ENCODE results near the gene PTPRB. TPM values are rescaled to one million over a fixed set of nuclear protein-coding genes. Genes with fewer than 3 reads are reported as not detected.

PTPRB gene
- total RNA-seq, 1 experiment from 2014 or later: not detected

DNA sequence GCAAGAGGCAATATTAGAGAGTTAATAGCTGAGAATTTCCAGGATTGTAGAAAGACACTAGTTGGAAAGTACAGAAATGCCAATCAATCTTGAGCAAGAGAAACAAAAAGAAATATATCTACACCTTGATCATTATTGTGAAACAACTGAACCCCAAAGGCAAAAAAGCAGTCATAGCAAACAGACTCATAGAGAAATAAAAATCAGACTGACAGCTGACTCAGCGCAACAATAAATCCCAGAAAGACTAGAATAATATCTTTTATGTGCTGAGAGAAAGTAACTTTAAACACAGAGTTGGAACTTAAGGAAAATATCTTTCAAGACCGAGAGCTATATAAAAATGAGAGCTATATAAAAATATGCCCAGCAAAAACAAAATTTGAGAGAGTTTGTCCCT is 52.9 kb downstream of the PTPRB start:
- CTCF ChIA-PET: no interaction called here

DNA sequence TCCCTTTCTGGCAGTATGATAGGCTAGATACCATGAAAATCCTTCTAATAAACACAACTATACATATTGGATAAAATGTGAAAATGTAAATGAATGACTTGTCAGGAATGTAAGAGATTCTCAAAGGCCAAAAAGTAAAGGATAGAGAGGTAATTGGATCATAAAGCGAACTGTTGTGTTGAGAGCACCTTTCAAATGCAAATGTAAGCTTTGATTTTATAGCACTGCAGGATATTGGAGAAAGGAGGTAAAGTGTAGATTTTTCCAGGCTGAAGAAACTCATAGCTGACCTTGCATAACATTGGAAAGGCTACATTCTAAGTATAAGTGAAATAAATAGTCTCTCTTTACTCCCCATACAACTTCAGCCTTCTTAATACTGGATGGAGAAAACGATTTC is 54.0 kb downstream of the PTPRB start:
- peaks cover 5% of the 10 kb centered on the region for H3K9me3 ChIP-seq (ENCODE audit: low read depth, low read length, poor library complexity, severe bottlenecking)
- ChIA-PET CTCF (interaction anchor here (0.6 kb wide), 1 partner anchor 866 kb away, joined by 10 read pairs; no protein-coding TSS in a partner anchor), POLR2A (ENCODE audit: low non-redundant PET) (no interaction called here)
- intact Hi-C loops (cut with micrococcal nuclease; ENCODE audit: unreplicated experiment): no loop called here
- BruUV-seq (replicated peaks): no TSS peak
- H3K4me3 ChIP-seq (ENCODE audit: low read depth, low read length, poor library complexity, severe bottlenecking): no peak overlapping the region
- H3K4me1 ChIP-seq (ENCODE audit: insufficient read depth, low read length, poor library complexity, severe bottlenecking): no peaks in the 10 kb centered on the region
- TF ChIP-seq, protein P1, sequence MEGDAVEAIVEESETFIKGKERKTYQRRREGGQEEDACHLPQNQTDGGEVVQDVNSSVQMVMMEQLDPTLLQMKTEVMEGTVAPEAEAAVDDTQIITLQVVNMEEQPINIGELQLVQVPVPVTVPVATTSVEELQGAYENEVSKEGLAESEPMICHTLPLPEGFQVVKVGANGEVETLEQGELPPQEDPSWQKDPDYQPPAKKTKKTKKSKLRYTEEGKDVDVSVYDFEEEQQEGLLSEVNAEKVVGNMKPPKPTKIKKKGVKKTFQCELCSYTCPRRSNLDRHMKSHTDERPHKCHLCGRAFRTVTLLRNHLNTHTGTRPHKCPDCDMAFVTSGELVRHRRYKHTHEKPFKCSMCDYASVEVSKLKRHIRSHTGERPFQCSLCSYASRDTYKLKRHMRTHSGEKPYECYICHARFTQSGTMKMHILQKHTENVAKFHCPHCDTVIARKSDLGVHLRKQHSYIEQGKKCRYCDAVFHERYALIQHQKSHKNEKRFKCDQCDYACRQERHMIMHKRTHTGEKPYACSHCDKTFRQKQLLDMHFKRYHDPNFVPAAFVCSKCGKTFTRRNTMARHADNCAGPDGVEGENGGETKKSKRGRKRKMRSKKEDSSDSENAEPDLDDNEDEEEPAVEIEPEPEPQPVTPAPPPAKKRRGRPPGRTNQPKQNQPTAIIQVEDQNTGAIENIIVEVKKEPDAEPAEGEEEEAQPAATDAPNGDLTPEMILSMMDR (conservative IDR thresholded peaks at IDR 0.05; ENCODE audit: low read depth, low read length): no peak
- no peak for TF ChIP-seq EZH2 (IDR thresholded peaks at IDR 0.05; ENCODE audit: borderline replicate concordance, low read depth, low read length, poor library complexity, severe bottlenecking)
- no peak for DNase-seq (ENCODE audit: low spot score)
- no peaks in the 10 kb centered on the region for H3K36me3 ChIP-seq (ENCODE audit: insufficient read depth, low read length, poor library complexity, severe bottlenecking)
- no peaks in the 10 kb centered on the region for H3K27me3 ChIP-seq (replicated peaks; ENCODE audit: insufficient read depth, low read depth, low read length, poor library complexity)
- H3K27ac ChIP-seq (ENCODE audit: low read depth, low read length, poor library complexity, severe bottlenecking): no peak overlapping the region

More for the DNA sequence above, 52.9 kb downstream of the PTPRB start:
- TF ChIP-seq, protein P1 (conservative IDR thresholded peaks at IDR 0.05; ENCODE audit: low read depth, low read length): no peak
- no peak for TF ChIP-seq EZH2 (IDR thresholded peaks at IDR 0.05; ENCODE audit: borderline replicate concordance, low read depth, low read length, poor library complexity, severe bottlenecking)
- intact Hi-C loops (cut with micrococcal nuclease; ENCODE audit: unreplicated experiment): no loop called here
- BruUV-seq (replicated peaks): no TSS peak
- H3K36me3 ChIP-seq (ENCODE audit: insufficient read depth, low read length, poor library complexity, severe bottlenecking): no peaks in the 10 kb centered on the region
- H3K4me3 ChIP-seq (ENCODE audit: low read depth, low read length, poor library complexity, severe bottlenecking): no peak overlapping the region
- H3K27me3 ChIP-seq (replicated peaks; ENCODE audit: insufficient read depth, low read depth, low read length, poor library complexity): no peaks in the 10 kb centered on the region
- H3K4me1 ChIP-seq (ENCODE audit: insufficient read depth, low read length, poor library complexity, severe bottlenecking): no peaks in the 10 kb centered on the region
- H3K27ac ChIP-seq (ENCODE audit: low read depth, low read length, poor library complexity, severe bottlenecking): no peak overlapping the region
- H3K9me3 ChIP-seq (ENCODE audit: low read depth, low read length, poor library complexity, severe bottlenecking): peaks cover 5% of the 10 kb centered on the region
- POLR2A ChIA-PET (ENCODE audit: low non-redundant PET): no interaction called here
- DNase-seq (ENCODE audit: low spot score): no peak

DNA sequence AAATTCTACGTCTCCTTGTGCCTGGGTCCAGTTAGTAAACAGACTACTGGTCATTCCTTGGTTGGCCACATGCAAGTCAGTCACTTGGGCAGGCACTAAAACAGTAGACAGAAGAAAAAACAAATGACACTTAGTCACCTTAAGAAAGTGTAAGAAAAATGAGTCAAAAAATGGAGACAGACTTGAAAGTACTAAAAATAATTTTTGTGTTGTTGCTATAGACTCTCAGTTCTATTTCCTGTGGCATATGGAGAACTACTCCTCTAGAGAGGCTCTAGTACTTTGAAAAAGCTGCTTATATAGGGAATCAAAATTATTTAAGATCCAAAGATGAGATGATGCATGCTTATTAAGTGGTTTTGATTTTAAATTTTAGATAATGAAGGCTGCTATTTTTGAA is 56.0 kb downstream of the PTPRB start:
- H3K27me3 ChIP-seq (replicated peaks; ENCODE audit: insufficient read depth, low read depth, low read length, poor library complexity): peaks cover 3% of the 10 kb centered on the region
- H3K4me1 ChIP-seq (ENCODE audit: insufficient read depth, low read length, poor library complexity, severe bottlenecking): peaks cover 2% of the 10 kb centered on the region
- no peak overlapping the region for H3K27ac ChIP-seq (ENCODE audit: low read depth, low read length, poor library complexity, severe bottlenecking)
- ChIA-PET CTCF (no interaction called here), POLR2A (ENCODE audit: low non-redundant PET) (no interaction called here)
- peaks cover 5% of the 10 kb centered on the region for H3K9me3 ChIP-seq (ENCODE audit: low read depth, low read length, poor library complexity, severe bottlenecking)
- TF ChIP-seq, protein P1 (conservative IDR thresholded peaks at IDR 0.05; ENCODE audit: low read depth, low read length): no peak
- no peak for TF ChIP-seq EZH2 (IDR thresholded peaks at IDR 0.05; ENCODE audit: borderline replicate concordance, low read depth, low read length, poor library complexity, severe bottlenecking)
- no peaks in the 10 kb centered on the region for H3K36me3 ChIP-seq (ENCODE audit: insufficient read depth, low read length, poor library complexity, severe bottlenecking)
- BruUV-seq (replicated peaks): no TSS peak
- intact Hi-C loops (cut with micrococcal nuclease; ENCODE audit: unreplicated experiment): no loop called here
- no peak for DNase-seq (ENCODE audit: low spot score)
- no peak overlapping the region for H3K4me3 ChIP-seq (ENCODE audit: low read depth, low read length, poor library complexity, severe bottlenecking)
